K562 (cell line): ENCODE measurements around the gene EFCAB12. TPM values are rescaled to one million over a fixed set of nuclear protein-coding genes. Genes with fewer than 3 reads are reported as not detected.

Experiments used
- GTF3C2 ChIP-seq: IDR thresholded peaks from 3 replicates; pipeline ENCODE4 v1.6.1; 2011; ENCODE audit warnings: borderline replicate concordance, mild to moderate bottlenecking, moderate library complexity; ENCODE audit not compliant: insufficient read length; ENCODE audit errors: extremely low read depth
- MGA ChIP-seq: fragments of 450-650 bp; IDR thresholded peaks from 2 replicates; pipeline ENCODE4 v1.6.1; 2016; ENCODE audit warnings: mild to moderate bottlenecking, moderate library complexity
- MITF ChIP-seq: IDR thresholded peaks from 2 replicates; pipeline ENCODE4 v1.6.1; 2014; ENCODE audit warnings: antibody characterized with exemption
- MTA3 ChIP-seq: fragments of 450-650 bp; formaldehyde crosslinking; IDR thresholded peaks from 2 replicates; pipeline ENCODE4 v1.6.1; 2017; ENCODE audit warnings: mild to moderate bottlenecking, borderline replicate concordance
- NR2C1 ChIP-seq, 2 experiments: fragments of 450-650 bp; IDR thresholded peaks; 2 replicates each; pipeline ENCODE4 v1.6.1; 2017; ENCODE audit warnings: mild to moderate bottlenecking in 2 of 2, antibody characterized with exemption in 1 of 2, inconsistent platforms in 1 of 2, missing compliant biosample characterization in 1 of 2, missing genetic modification characterization in 1 of 2
- SMARCB1 ChIP-seq: IDR thresholded peaks from 2 replicates; pipeline ENCODE4 v1.6.1; 2011; ENCODE audit warnings: improper control_type of control experiment, low read depth; ENCODE audit not compliant: insufficient read length
- ZNF3 ChIP-seq: fragments of 250-450 bp; sonication (Bioruptor Pico); IDR thresholded peaks from 2 replicates; pipeline ENCODE4 v1.5.0; 2021; ENCODE audit warnings: mild to moderate bottlenecking, moderate library complexity
- ZNF75A ChIP-seq: fragments of 450-650 bp; formaldehyde crosslinking; IDR thresholded peaks from 2 replicates; pipeline ENCODE4 v1.4.0; 2020; ENCODE audit warnings: mild to moderate bottlenecking
- polyA plus RNA-seq, 8 experiments: library from polyadenylated mRNA; depleted of rRNA in 4 of 8; stranded (reverse) in 5 of 8; unstranded in 3 of 8; fragments of >200 nt; fragmentation: Nextera tagmentation in 2 of 8; fragmentation: Illumina TruSeq in 1 of 8; extraction: Ambion mirVana in 2 of 8; extraction: Trizol in 1 of 8; gene quantifications; 2 replicates each; pipeline versions ENCODE4 v1.2.1 to v1.2.3, GENCODE V29; 2011 to 2014; ENCODE audit warnings: inconsistent platforms in 1 of 8, missing spikeins in 1 of 8
- total RNA-seq, 7 experiments: library from RNA; depleted of rRNA in 6 of 7; stranded (reverse); fragments of >200 nt in 6 of 7; fragmentation: Illumina TruSeq in 2 of 7; extraction: Trizol in 2 of 7; gene quantifications; 2 replicates each; pipeline versions ENCODE4 v1.2.1 to v1.2.3, GENCODE V29; 2011 to 2021; ENCODE audit warnings: low replicate concordance in 1 of 7

The EFCAB12 gene
- total and polyA plus RNA-seq, 9 of the 15 experiments (the other 6 are each of a cell fraction or from before 2014, with no cell fraction given) = 0.08 to 0.95 (median 0.56) TPM; not detected in 1

GRCh38 chr3:129439817-129440617 lies 11.6 kb upstream of the EFCAB12 start, which contains the start of the genes IFT122 and MBD4 (continued):
- TF ChIP-seq GTF3C2 = no peak
- no peak for TF ChIP-seq ZNF3
- TF ChIP-seq ZNF75A (CRISPR knock-in tag) = no peak
- TF ChIP-seq SMARCB1 = no peak
- TF ChIP-seq MITF = no peak
- peak; percentile 64; the same call in 1 of the 2 replicates for TF ChIP-seq MTA3
- TF ChIP-seq NR2C1 (IDR thresholded peaks at IDR 0.05) = no peak
- peak; percentile 27; the same call in 1 of the 2 replicates for TF ChIP-seq NR2C1 (tag; IDR thresholded peaks at IDR 0.05)
- TF ChIP-seq MGA = peak; percentile 91
